SH-SY5Y (cell line): ENCODE results near the gene DNAI7.

ENCODE experiments used
- GATA2 ChIP-seq: IDR thresholded peaks from 2 replicates; pipeline ENCODE4 v1.6.1; 2011; ENCODE audit warnings: mild to moderate bottlenecking, low read depth, low read length
- GATA3 ChIP-seq: IDR thresholded peaks from 2 replicates; pipeline ENCODE4 v1.6.1; 2011; ENCODE audit warnings: low read depth, mild to moderate bottlenecking, low read length, moderate library complexity

DNAI7 gene

DNA sequence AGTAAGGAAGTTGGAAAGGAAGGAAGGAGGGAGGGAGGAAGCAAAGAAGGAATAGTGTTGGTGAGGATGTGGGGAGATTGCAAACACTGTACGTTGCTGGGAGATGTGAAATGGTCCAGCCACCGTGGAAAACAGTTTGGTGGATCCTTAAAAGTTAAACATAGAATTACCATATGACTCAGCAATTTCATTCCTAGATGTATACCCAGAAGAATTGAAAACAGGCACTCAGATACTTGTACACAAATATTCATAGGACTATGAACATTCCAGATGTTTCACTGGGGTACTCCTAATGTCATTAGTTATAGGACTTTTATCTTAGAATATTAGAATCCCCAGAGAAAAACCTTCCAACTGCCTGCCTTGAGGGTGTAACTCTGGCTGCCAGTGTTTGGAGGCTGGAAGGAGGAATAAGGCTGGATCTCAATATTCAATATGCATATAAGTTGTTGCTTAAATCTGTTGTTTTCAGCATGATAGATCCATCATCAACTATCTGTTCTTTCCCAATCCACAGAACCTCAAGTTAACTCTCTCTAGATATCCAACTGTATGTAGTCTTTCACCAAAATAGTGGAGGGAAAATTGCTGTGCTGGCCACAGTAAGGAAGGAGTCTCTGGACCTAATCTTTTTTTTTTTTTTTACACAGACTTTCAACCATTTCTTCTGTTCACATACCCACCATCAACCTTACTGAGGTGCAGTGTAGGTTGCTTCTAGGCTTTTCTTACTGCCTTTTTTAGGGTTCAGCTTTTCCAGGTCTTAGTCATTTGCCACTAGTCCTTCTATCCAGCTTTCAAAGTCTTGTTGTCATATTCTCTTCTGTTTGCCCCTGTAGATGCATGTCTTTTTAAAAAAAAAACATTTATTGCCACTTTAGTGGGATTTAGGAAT lies 94.5 kb downstream of the DNAI7 start:
- TF ChIP-seq GATA2 (no peak), GATA3 (no peak)

- TF ChIP-seq GATA3, result no peak
- no peak for TF ChIP-seq GATA2
Observed at GRCh38 chr12:25099010-25099409, 96.0 kb downstream of the DNAI7 start.

DNA sequence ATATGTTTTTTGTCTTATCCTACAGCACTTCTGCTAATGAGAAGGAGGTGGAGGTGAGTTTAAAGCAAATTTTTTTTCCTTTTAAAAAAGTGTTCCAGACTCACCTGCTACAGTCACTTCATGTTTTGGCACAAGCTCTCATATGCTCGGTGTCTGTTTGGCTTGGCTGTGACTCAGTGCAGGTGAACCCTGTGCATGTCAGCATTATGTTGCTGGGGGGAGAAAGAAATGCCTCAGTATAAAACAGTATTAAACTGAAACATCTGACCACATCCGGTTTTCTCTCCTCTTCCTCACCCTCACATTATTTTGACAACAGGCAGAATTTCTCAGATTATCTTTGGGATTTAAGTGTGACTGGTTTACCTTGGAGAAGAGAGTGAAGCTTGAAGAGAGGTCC lies 105.2 kb downstream of the DNAI7 start:
- TF ChIP-seq GATA3, result no peak
- TF ChIP-seq GATA2, result no peak

DNA sequence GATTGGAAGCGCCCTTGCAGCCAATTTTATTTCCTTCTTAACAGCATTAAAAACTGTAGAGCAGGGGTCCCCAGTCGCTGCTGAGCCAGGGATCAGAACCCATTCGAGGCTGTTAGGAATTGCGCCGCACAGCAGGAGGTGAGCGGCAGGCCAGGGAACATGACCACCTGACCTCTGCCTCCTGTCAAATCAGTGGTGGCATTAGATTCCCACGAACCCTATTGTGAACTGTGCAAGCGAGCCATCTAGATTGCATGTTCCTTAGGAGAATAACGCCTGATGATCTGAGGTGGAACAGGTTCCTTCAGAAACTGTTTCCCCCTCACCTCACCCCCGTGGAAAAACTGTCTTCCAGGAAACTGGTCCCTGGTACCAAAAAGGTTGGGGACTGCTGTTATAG lies 107.4 kb downstream of the DNAI7 start:
- no peak for TF ChIP-seq GATA2

DNA sequence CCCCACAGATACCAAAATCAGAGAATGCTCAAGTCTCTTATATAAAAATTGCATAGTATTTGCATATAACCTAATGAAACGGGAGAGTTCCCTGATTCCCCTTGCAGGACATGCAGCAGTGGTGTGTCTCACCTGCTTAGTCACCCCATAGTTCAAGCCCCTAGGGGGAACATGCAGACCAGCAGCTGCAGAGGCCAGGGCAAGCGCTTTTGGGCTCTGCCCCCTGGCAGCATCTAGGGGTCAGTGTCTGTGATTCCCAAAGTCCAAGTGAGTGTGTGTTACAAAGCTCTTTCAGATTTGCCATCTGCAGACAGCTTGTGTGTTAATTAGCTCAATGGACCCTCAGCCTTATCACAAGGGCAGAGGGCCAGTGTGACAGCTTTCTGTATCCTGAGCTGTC lies 110.1 kb downstream of the DNAI7 start:
- TF ChIP-seq GATA2, result no peak
- no peak for TF ChIP-seq GATA3

DNA sequence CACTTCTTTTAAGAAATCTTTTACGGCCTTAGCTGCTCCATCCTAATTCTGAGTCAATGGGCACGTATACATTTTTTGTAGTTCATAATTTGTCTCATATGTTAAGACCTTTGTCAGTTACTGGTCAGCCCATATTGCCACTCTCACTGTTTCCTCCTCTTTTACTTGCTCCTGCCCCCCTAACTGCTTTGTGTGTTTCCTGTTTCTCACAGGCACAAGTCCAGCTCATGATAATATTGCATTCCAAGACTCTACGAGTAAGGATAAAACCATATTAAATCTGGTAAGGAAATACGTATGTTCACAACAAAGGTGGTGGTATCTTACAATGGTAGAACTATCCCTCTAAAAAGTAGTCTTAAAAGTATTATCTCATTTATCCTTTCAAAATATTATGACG lies 111.7 kb downstream of the DNAI7 start:
- no peak for TF ChIP-seq GATA3

GRCh38 chr12:25082628-25083027 lies 112.3 kb downstream of the DNAI7 start:
- TF ChIP-seq GATA3, result no peak
- TF ChIP-seq GATA2, result no peak

- TF ChIP-seq GATA3, result no peak
- no peak for TF ChIP-seq GATA2
Observed at GRCh38 chr12:25079393-25079792, 115.6 kb downstream of the DNAI7 start.

DNA sequence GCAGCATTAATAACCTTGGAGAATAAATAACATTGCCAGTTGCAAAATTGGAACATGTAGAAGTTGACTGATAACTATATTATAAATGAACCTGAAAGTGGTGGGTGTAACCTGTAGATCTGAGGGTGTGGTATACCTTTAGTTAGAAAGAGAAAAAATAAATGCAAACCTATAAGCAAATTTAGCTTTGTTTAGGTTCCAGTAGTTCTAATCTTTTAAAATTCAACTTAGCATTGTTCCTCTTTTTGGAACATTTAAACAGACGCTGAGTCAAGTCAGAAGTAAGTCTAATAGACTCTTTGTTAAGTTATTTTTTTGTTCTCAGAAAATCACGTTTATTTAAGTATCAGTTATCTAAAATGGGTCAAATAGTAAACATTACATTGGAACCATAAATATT lies 120.0 kb downstream of the DNAI7 start:
- TF ChIP-seq GATA3 (no peak), GATA2 (no peak)

DNA sequence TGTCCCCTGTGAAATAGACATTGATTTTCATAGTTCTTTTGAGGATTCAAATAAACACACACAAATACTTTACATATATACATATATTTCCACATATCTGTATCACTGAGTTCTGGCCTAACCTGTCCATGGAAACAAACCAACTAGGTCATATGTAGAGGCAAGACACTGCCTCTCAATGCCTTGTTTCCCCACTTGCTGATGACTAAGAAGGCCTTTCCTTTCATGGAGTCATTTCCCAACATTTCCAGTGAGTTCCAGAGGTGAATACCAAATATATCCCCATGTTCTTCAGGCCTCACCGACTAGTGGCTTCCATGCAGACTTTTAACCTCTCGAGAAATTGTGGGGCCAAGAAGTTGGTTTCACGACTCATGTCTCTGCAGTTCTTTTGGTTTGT lies 120.8 kb downstream of the DNAI7 start:
- no peak for TF ChIP-seq GATA2
- TF ChIP-seq GATA3, result no peak

DNA sequence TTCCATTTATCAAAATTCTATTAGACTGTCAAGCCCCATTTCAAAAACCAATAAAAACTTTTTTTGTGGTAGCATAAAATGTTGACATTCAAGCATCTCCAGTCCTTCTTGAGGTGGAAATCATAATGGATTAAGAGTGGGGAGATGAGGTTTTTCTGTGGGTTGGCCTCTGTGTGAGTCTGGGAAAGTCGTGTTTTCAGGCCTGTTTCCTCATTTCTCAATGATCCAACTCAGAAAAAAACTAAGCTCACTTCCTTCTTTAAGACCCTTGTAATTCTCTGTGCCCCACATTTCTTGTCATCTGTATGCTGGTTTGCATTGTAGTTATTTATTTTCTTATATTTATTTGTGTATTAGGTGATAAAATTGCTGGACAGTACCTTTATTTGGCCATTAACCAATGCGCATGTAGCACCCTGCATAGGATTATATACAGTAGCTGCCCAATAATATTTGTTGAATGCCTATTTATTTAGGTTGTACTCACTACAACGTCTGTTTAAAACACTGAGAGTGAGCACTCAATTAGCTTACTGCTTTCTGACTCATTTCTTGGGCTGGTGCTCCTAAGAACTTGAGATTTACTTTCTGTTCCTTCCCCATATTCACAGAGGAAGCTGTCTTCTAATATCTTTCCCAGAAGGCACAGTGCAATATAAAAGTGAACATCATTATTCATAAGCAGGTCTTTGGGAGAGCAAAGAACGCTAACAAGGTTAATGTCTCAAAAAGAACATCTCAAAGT lies 121.9 kb downstream of the DNAI7 start:
- TF ChIP-seq GATA3 (no peak), GATA2 (no peak)

GRCh38 chr12:25071366-25071765 lies 123.6 kb downstream of the DNAI7 start:
- no peak for TF ChIP-seq GATA2
- TF ChIP-seq GATA3, result no peak

DNA sequence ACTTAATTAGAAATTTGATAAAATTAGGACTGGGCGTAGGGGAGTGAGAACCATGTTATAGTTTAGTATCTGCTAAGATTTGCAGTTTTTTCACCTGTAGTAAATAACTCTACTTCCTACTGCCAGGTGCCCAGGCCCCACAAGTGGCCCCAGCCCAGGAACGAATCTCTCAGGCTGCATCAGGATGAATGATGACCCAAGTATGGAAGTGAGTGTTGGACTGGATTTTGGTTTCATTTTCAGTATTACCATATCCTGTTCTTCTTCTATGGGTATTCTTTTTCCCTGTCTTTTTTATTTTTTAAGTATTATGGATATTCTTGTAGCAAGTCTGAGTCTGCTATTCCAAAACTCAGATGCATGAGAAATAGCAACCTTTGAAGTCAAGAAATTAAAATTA lies 125.7 kb downstream of the DNAI7 start:
- TF ChIP-seq GATA3, result no peak
- TF ChIP-seq GATA2, result no peak

GRCh38 chr12:25065035-25065434 lies 129.9 kb downstream of the DNAI7 start:
- TF ChIP-seq GATA2 (no peak), GATA3 (no peak)
